K562 (cell line): ENCODE results near the gene TMED6. TPM values are rescaled to one million over a fixed set of nuclear protein-coding genes. Genes with fewer than 3 reads are reported as not detected.
A peak's percentile ranks its signal among the peaks of the same experiment; 100 is the strongest.

Experiments
- AFF1 ChIP-seq, 2 experiments: fragments of 450-650 bp; IDR thresholded peaks; 2 replicates each; pipeline ENCODE4 v1.6.1; 2018; ENCODE audit warnings: mild to moderate bottlenecking in 2 of 2, low read depth in 1 of 2; ENCODE audit not compliant: partially characterized antibody in 2 of 2
- CBFB ChIP-seq: sonication (generic); formaldehyde crosslinking; IDR thresholded peaks from 2 replicates; pipeline ENCODE4 v1.4.0; 2020; ENCODE audit warnings: mild to moderate bottlenecking, missing genetic modification reagents
- CEBPG ChIP-seq, 3 experiments: fragments of 200-800 bp in 1 of 3; sonication (Bioruptor generic) in 1 of 3; sonication (generic) in 1 of 3; formaldehyde crosslinking in 1 of 3; IDR thresholded peaks in 2 of 3; conservative IDR thresholded peaks in 1 of 3; 2 replicates each; pipeline versions ENCODE4 v1.6.1 to v1.8.0; 2016 to 2022; ENCODE audit warnings: missing compliant biosample characterization in 2 of 3, missing genetic modification characterization in 2 of 3, mild to moderate bottlenecking in 1 of 3, missing genetic modification reagents in 1 of 3
- CREB3L1 ChIP-seq: fragments of 450-650 bp; IDR thresholded peaks from 2 replicates; pipeline ENCODE4 v1.6.1; 2014; ENCODE audit warnings: low read depth, mild to moderate bottlenecking, moderate library complexity, borderline replicate concordance
- ELF4 ChIP-seq: fragments of 450-650 bp; formaldehyde crosslinking; IDR thresholded peaks from 2 replicates; pipeline ENCODE4 v1.4.0; 2022; ENCODE audit warnings: missing genetic modification characterization
- FOXP1 ChIP-seq: sonication (generic); formaldehyde crosslinking; IDR thresholded peaks from 2 replicates; pipeline ENCODE4 v1.8.0; 2022; ENCODE audit warnings: mild to moderate bottlenecking, missing genetic modification reagents
- GABPA ChIP-seq: fragments of 200-800 bp; sonication (Bioruptor generic); conservative IDR thresholded peaks from 2 replicates; pipeline ENCODE4 v1.6.1; 2016; ENCODE audit warnings: low read depth, missing genetic modification characterization, missing compliant biosample characterization
- HDAC1 ChIP-seq, 2 experiments: fragments of 450-650 bp; IDR thresholded peaks; 2 replicates each; pipeline ENCODE4 v1.6.1; 2016 to 2017; ENCODE audit warnings: inconsistent platforms in 1 of 2, mild to moderate bottlenecking in 1 of 2, moderate library complexity in 1 of 2
- HLTF ChIP-seq: fragments of 450-650 bp; IDR thresholded peaks from 2 replicates; pipeline ENCODE4 v1.6.1; 2016
- OTX1 ChIP-seq: fragments of 450-650 bp; formaldehyde crosslinking; IDR thresholded peaks from 2 replicates; pipeline ENCODE4 v1.4.0; 2022; ENCODE audit warnings: mild to moderate bottlenecking
- RBM39 ChIP-seq: fragments of 200-400 bp; formaldehyde crosslinking; optimal IDR thresholded peaks from 2 replicates; pipeline ENCODE3; 2018; ENCODE audit warnings: low read depth, low read length
- RHOXF2B ChIP-seq: fragments of 250-450 bp; sonication (Bioruptor Pico); conservative IDR thresholded peaks from 2 replicates; pipeline ENCODE4 v1.5.1; 2021
- TBP ChIP-seq: optimal IDR thresholded peaks from 2 replicates; pipeline ENCODE3; 2011; ENCODE audit warnings: low read depth, low read length, improper control_type of control experiment
- TFAP4 ChIP-seq: sonication (generic); formaldehyde crosslinking; IDR thresholded peaks from 2 replicates; pipeline ENCODE4 v1.8.0; 2022; ENCODE audit warnings: missing genetic modification reagents, mild to moderate bottlenecking, moderate library complexity, borderline replicate concordance
- THAP12 ChIP-seq: fragments of 250-450 bp; sonication (Bioruptor Pico); IDR thresholded peaks from 2 replicates; pipeline ENCODE4 v1.9.0; 2021; ENCODE audit warnings: mild to moderate bottlenecking, inconsistent platforms
- ZNF197 ChIP-seq: fragments of 200-800 bp; sonication (Bioruptor generic); IDR thresholded peaks from 2 replicates; pipeline ENCODE4 v1.6.1; 2016; ENCODE audit warnings: low read depth, missing genetic modification characterization, missing compliant biosample characterization
- ZNF3 ChIP-seq: fragments of 250-450 bp; sonication (Bioruptor Pico); IDR thresholded peaks from 2 replicates; pipeline ENCODE4 v1.5.0; 2021; ENCODE audit warnings: mild to moderate bottlenecking, moderate library complexity
- polyA plus RNA-seq, 8 experiments: library from polyadenylated mRNA; depleted of rRNA in 4 of 8; stranded (reverse) in 5 of 8; unstranded in 3 of 8; fragments of >200 nt; fragmentation: Nextera tagmentation in 2 of 8; fragmentation: Illumina TruSeq in 1 of 8; extraction: Ambion mirVana in 2 of 8; extraction: Trizol in 1 of 8; gene quantifications; 2 replicates each; pipeline versions ENCODE4 v1.2.1 to v1.2.3, GENCODE V29; 2011 to 2014; ENCODE audit warnings: inconsistent platforms in 1 of 8, missing spikeins in 1 of 8
- total RNA-seq, 7 experiments: library from RNA; depleted of rRNA in 6 of 7; stranded (reverse); fragments of >200 nt in 6 of 7; fragmentation: Illumina TruSeq in 2 of 7; extraction: Trizol in 2 of 7; gene quantifications; 2 replicates each; pipeline versions ENCODE4 v1.2.1 to v1.2.3, GENCODE V29; 2011 to 2021; ENCODE audit warnings: low replicate concordance in 1 of 7

TMED6 gene
- total and polyA plus RNA-seq, 9 of the 15 experiments (the other 6 are each of a cell fraction or from before 2014, with no cell fraction given) = 0.14 to 0.45 (median 0.25) TPM; not detected in 2

DNA sequence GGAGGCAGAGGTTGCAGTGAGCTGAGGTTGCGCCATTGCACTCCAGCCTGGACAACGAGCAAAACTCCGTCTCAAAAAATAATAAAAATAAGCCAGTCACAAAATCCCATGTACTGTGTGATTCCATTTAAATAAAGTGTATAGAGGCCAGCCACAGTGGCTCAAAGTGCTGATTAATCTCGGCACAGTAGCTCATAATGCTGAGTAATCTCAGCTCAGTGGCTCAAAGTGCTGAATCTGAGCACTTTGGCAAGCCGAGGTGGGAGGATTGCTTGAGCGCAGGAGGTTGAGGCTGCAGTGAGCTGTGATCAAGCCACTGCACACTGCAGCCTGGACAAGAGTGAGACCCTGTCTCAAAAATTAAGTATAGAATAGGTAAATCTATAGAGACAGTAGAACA, 4.9 kb downstream of the TMED6 start (continued):
- TF ChIP-seq THAP12 (no peak), OTX1 (no peak), CBFB (CRISPR knock-in tag) (no peak), TFAP4 (no peak), ZNF3 (CRISPR knock-in tag) (no peak), GABPA (tag) (no peak), FOXP1 (CRISPR knock-in tag) (no peak), AFF1 (IDR thresholded peaks at IDR 0.05; ENCODE audit: low read depth in 1 of 2, partially characterized antibody in 2 of 2) (no peak), RHOXF2B (CRISPR knock-in tag) (no peak), TBP (no peak), ELF4 (CRISPR knock-in tag) (no peak), ZNF197 (CRISPR knock-in tag) (no peak), HLTF (no peak), CREB3L1 (no peak), CEBPG (CRISPR knock-in tag; IDR thresholded peaks at IDR 0.05) (no peak), CEBPG (tag; conservative IDR thresholded peaks at IDR 0.05 in 1 of 2, IDR thresholded peaks at IDR 0.05 in 1 of 2) (no peak), HDAC1 (IDR thresholded peaks at IDR 0.05) (peak in 1 of 2 experiments; percentile 77; a peak in 2 of 4 replicates), RBM39 (no peak)
